ENCODE data around the gene ZDHHC9.

ZDHHC9 gene

GRCh38 chrX:129785160-129785947 is 58.3 kb downstream of the ZDHHC9 start:
- no peak overlapping the region for H3K27ac ChIP-seq
- H2AFZ ChIP-seq = no peak overlapping the region
- no peaks in the 10 kb centered on the region for H3K9me3 ChIP-seq (ENCODE audit: control insufficient read depth, low read length)
- H3K9ac ChIP-seq = no peak overlapping the region
- H3K4me2 ChIP-seq (ENCODE audit: low read length) = no peak overlapping the region
- no peaks in the 10 kb centered on the region for H3K79me2 ChIP-seq
- no peaks in the 10 kb centered on the region for H3K27me3 ChIP-seq (ENCODE audit: control insufficient read depth, insufficient read depth, low read length)
- H3K4me3 ChIP-seq (ENCODE audit: low read depth, low read length) = no peak overlapping the region
- H3K36me3 ChIP-seq (ENCODE audit: control insufficient read depth, insufficient read depth, low read length) = no peaks in the 10 kb centered on the region
- no peaks in the 10 kb centered on the region for H3K4me1 ChIP-seq
- TF ChIP-seq CTCF (IDR thresholded peaks at IDR 0.05) = no peak

GRCh38 chrX:129784371-129784770 is 59.3 kb downstream of the ZDHHC9 start:
- TF ChIP-seq CTCF (IDR thresholded peaks at IDR 0.05) = no peak
- H3K4me2 ChIP-seq (ENCODE audit: low read length) = no peak overlapping the region
- H3K79me2 ChIP-seq = no peaks in the 10 kb centered on the region
- H3K9ac ChIP-seq = no peak overlapping the region
- H3K36me3 ChIP-seq (ENCODE audit: control insufficient read depth, insufficient read depth, low read length) = no peaks in the 10 kb centered on the region
- no peak overlapping the region for H2AFZ ChIP-seq
- no peak overlapping the region for H3K4me3 ChIP-seq (ENCODE audit: low read depth, low read length)
- H3K27me3 ChIP-seq (ENCODE audit: control insufficient read depth, insufficient read depth, low read length) = no peaks in the 10 kb centered on the region
- no peaks in the 10 kb centered on the region for H3K9me3 ChIP-seq (ENCODE audit: control insufficient read depth, low read length)
- no peaks in the 10 kb centered on the region for H3K4me1 ChIP-seq
- no peak overlapping the region for H3K27ac ChIP-seq

- no peak overlapping the region for H3K27ac ChIP-seq
- no peaks in the 10 kb centered on the region for H3K36me3 ChIP-seq (ENCODE audit: control insufficient read depth, insufficient read depth, low read length)
- no peaks in the 10 kb centered on the region for H3K27me3 ChIP-seq (ENCODE audit: control insufficient read depth, insufficient read depth, low read length)
- H3K4me2 ChIP-seq (ENCODE audit: low read length) = no peak overlapping the region
- no peak for TF ChIP-seq CTCF (IDR thresholded peaks at IDR 0.05)
- H3K9me3 ChIP-seq (ENCODE audit: control insufficient read depth, low read length) = no peaks in the 10 kb centered on the region
- H2AFZ ChIP-seq = no peak overlapping the region
- no peak overlapping the region for H3K9ac ChIP-seq
- H3K4me1 ChIP-seq = no peaks in the 10 kb centered on the region
- no peak overlapping the region for H3K4me3 ChIP-seq (ENCODE audit: low read depth, low read length)
- H3K79me2 ChIP-seq = no peaks in the 10 kb centered on the region
Measured at GRCh38 chrX:129783291-129783713, 60.4 kb downstream of the ZDHHC9 start.

GRCh38 chrX:129782706-129783105 is 61.0 kb downstream of the ZDHHC9 start:
- Histone ChIP-seq H3K36me3 (ENCODE audit: control insufficient read depth, insufficient read depth, low read length) (no peaks in the 10 kb centered on the region), H3K9ac (no peak overlapping the region), H3K79me2 (no peaks in the 10 kb centered on the region), H3K4me2 (ENCODE audit: low read length) (no peak overlapping the region), H3K4me1 (no peaks in the 10 kb centered on the region), H3K4me3 (ENCODE audit: low read depth, low read length) (no peak overlapping the region), H3K27ac (no peak overlapping the region), H3K27me3 (ENCODE audit: control insufficient read depth, insufficient read depth, low read length) (no peaks in the 10 kb centered on the region), H2AFZ (no peak overlapping the region), H3K9me3 (ENCODE audit: control insufficient read depth, low read length) (no peaks in the 10 kb centered on the region)
- TF ChIP-seq CTCF (IDR thresholded peaks at IDR 0.05) = no peak

Measured in parathyroid adenoma (tissue), 2 donors.